Measurements from ENCODE around the gene ASCL1. TPM values are rescaled to one million over a fixed set of nuclear protein-coding genes. Genes with fewer than 3 reads are reported as not detected.

The ASCL1 gene
- total and polyA plus RNA-seq, 9 of the 15 experiments (the other 6 are each of a cell fraction or from before 2014, with no cell fraction given), result 0.01 to 0.09 (median 0.04) TPM; not detected in 3

GRCh38 chr12:102910792-102911191, 46.7 kb upstream of the ASCL1 start (continued):
- TF ChIP-seq, protein P1, sequence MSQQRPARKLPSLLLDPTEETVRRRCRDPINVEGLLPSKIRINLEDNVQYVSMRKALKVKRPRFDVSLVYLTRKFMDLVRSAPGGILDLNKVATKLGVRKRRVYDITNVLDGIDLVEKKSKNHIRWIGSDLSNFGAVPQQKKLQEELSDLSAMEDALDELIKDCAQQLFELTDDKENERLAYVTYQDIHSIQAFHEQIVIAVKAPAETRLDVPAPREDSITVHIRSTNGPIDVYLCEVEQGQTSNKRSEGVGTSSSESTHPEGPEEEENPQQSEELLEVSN (IDR thresholded peaks at IDR 0.05; ENCODE audit: borderline replicate concordance in 1 of 2, extremely low read depth in 1 of 2, insufficient read depth in 1 of 2, insufficient read length in 1 of 2, low read depth in 1 of 2, low read length in 1 of 2, poor library complexity in 1 of 2, severe bottlenecking in 1 of 2), result no peak
- TF ChIP-seq STAT5A (IDR thresholded peaks at IDR 0.05; ENCODE audit: borderline replicate concordance, low read length), result no peak

- Histone ChIP-seq H3K4me2 (ENCODE audit: insufficient read depth, low read length) (no peak overlapping the region), H3K4me3 (no peak overlapping the region), H3K9ac (ENCODE audit: insufficient read depth in 1 of 2, low read depth in 2 of 2, low read length in 2 of 2) (no peak overlapping the region), H3K9me3 (replicated peaks; ENCODE audit: control insufficient read depth, insufficient read depth, low read depth, low read length) (no peaks in the 10 kb centered on the region), H4K20me1 (replicated peaks; ENCODE audit: control insufficient read depth, insufficient read depth, low read length) (no peaks in the 10 kb centered on the region), H2AFZ (ENCODE audit: low read depth, low read length) (no peak overlapping the region), H3K4me1 (replicated peaks in 1 of 2; ENCODE audit: control insufficient read depth in 2 of 2, insufficient read depth in 2 of 2, low read length in 2 of 2) (no peaks in the 10 kb centered on the region), H3K79me2 (ENCODE audit: control insufficient read depth, insufficient read depth, low read length) (no peaks in the 10 kb centered on the region), H3K9me1 (ENCODE audit: control insufficient read depth, insufficient read depth, low read length) (no peaks in the 10 kb centered on the region), H3K27me3 (ENCODE audit: control insufficient read depth in 2 of 2, insufficient read depth in 2 of 2, low read length in 2 of 2) (no peaks in the 10 kb centered on the region), H3K27ac (ENCODE audit: extremely low read depth, low read depth, low read length) (no peak overlapping the region), H3K36me3 (ENCODE audit: control insufficient read depth, insufficient read depth, low read length) (no peaks in the 10 kb centered on the region)
- WGBS (ENCODE audit: insufficient coverage, low coverage, missing lambda C conversion rate), result 2% methylated on average over 3 of the region's 3 CpGs
- ChIA-PET CTCF (ENCODE audit: low intra/inter-chr PET ratio) (no interaction called here), POLR2A (interaction anchor here (1.0 kb wide), 1 partner anchor 1127 kb away, joined by 4 read pairs; no protein-coding TSS in a partner anchor)
- no peak for DNase-seq (ENCODE audit: extremely low read depth in 1 of 4, low spot score in 3 of 4)
- no peak for ATAC-seq
- FAIRE-seq, result no peak
- in situ Hi-C loops (cut with MboI), result no loop called here
- intact Hi-C loops (cut with micrococcal nuclease), result no loop called here
- no peak for TF ChIP-seq FOXK2 (conservative IDR thresholded peaks at IDR 0.05 in 1 of 2, IDR thresholded peaks at IDR 0.05 in 1 of 2; ENCODE audit: low read depth in 2 of 2)
- TF ChIP-seq ZNF143 (CRISPR knock-in tag; IDR thresholded peaks at IDR 0.05), result no peak
- no peak for TF ChIP-seq ZNF217 (CRISPR knock-in tag; IDR thresholded peaks at IDR 0.05)
- no peak for TF ChIP-seq ZFP36 (IDR thresholded peaks at IDR 0.05; ENCODE audit: low read depth, low read length, partially characterized antibody)
- TF ChIP-seq MCM3 (IDR thresholded peaks at IDR 0.05), result no peak
- no peak for TF ChIP-seq FOXJ3 (CRISPR knock-in tag; IDR thresholded peaks at IDR 0.05)
- no peak for TF ChIP-seq MYC (IDR thresholded peaks at IDR 0.05; ENCODE audit: low read depth, low read length)
- no peak for TF ChIP-seq MYC (CRISPR knock-in tag; IDR thresholded peaks at IDR 0.05; ENCODE audit: borderline replicate concordance, low read depth)
- TF ChIP-seq ZFPM2 (CRISPR knock-in tag; IDR thresholded peaks at IDR 0.05), result no peak
- TF ChIP-seq HOXB6 (CRISPR knock-in tag; IDR thresholded peaks at IDR 0.05; ENCODE audit: borderline replicate concordance), result no peak
- BruUV-seq (replicated peaks), result no TSS peak
These were observed 46.2 kb upstream of the ASCL1 start for GRCh38 chr12:102911320-102911719.
